NCI-H446 (cell line): Measurements from ENCODE around the gene RHOBTB3.
A peak's percentile ranks its signal among the peaks of the same experiment; 100 is the strongest.

ENCODE experiments used
- DNase-seq, 2 experiments: peaks; one replicate each; lab custom pipeline; 2025; lab: John Stamatoyannopoulos, UW

The RHOBTB3 gene

GRCh38 chr5:95841914-95842812 lies 111.0 kb downstream of the RHOBTB3 start:
- DNase-seq = no peak

- no peak for DNase-seq
Observed at GRCh38 chr5:95842854-95843544, 111.9 kb downstream of the RHOBTB3 start.

- DNase-seq = peak in 1 of 2 experiments; percentile 5
Observed at GRCh38 chr5:95843733-95844223, 112.6 kb downstream of the RHOBTB3 start.

GRCh38 chr5:95845391-95845790 lies 114.3 kb downstream of the RHOBTB3 start:
- no peak for DNase-seq
